HCT116 (cell line): ENCODE results near the gene SUCNR1.

ENCODE experiments used
- CEBPB ChIP-seq: IDR thresholded peaks from 2 replicates; pipeline ENCODE4 v1.6.1; 2012; ENCODE audit warnings: low read depth
- EZH2 ChIP-seq: fragments of 200-600 bp; sonication (generic); IDR thresholded peaks from 2 replicates; pipeline ENCODE4 v1.6.1; 2017; ENCODE audit warnings: antibody characterized with exemption, mixed run types
- EZH2phosphoT487 ChIP-seq: fragments of 200-600 bp; IDR thresholded peaks from 2 replicates; pipeline ENCODE4 v1.6.1; 2018; ENCODE audit warnings: antibody characterized with exemption, borderline replicate concordance
- JUND ChIP-seq: IDR thresholded peaks from 2 replicates; pipeline ENCODE4 v1.6.1; 2012
- POLR2A ChIP-seq: IDR thresholded peaks from 2 replicates; pipeline ENCODE4 v1.7.0; 2011; ENCODE audit warnings: borderline replicate concordance; ENCODE audit not compliant: insufficient read depth, insufficient read length; ENCODE audit errors: extremely low read depth
- RAD21 ChIP-seq: IDR thresholded peaks from 2 replicates; pipeline ENCODE4 v1.6.1; 2012; ENCODE audit warnings: low read depth, mild to moderate bottlenecking
- TF ChIP-seq, protein P1 (sequence below), 3 experiments: fragments of 200-600 bp in 1 of 3; sonication (generic) in 1 of 3; IDR thresholded peaks in 2 of 3; conservative IDR thresholded peaks in 1 of 3; 2 replicates each; pipeline ENCODE4 v1.5.1; 2012 to 2017; ENCODE audit warnings: low read depth in 2 of 3, low read length in 2 of 3, antibody characterized with exemption in 1 of 3, borderline replicate concordance in 1 of 3, control low read depth in 1 of 3, mild to moderate bottlenecking in 1 of 3, mixed read lengths in 1 of 3, mixed run types in 1 of 3, moderate library complexity in 1 of 3; ENCODE audit not compliant: insufficient read depth in 1 of 3
- TF ChIP-seq, protein P2 (sequence below): IDR thresholded peaks from 2 replicates; pipeline ENCODE4 v1.6.1; 2012; ENCODE audit warnings: low read depth

DNA sequence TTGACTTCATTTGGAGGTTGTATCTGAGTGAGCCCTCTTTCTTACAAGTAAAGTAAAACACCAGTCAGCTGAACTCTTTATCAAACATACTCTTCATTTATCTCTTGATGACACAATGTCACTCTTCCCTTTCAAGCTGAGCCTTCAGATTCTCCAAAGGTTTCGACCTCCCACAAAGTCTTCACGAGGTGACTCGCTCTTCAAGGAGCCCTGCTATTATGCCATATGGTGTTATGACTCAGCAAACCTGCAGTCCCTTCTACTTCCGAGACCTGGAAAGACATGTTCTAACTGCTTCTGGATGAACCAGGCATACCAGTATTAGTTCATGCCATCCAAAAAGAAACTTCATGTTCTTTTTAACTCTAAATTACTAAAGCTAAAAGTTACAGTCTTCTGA lies 36.4 kb upstream of the SUCNR1 start:
- TF ChIP-seq POLR2A = no peak
- TF ChIP-seq JUND = peak; percentile 66
- peak; percentile 39 for TF ChIP-seq RAD21
- TF ChIP-seq, protein P1, sequence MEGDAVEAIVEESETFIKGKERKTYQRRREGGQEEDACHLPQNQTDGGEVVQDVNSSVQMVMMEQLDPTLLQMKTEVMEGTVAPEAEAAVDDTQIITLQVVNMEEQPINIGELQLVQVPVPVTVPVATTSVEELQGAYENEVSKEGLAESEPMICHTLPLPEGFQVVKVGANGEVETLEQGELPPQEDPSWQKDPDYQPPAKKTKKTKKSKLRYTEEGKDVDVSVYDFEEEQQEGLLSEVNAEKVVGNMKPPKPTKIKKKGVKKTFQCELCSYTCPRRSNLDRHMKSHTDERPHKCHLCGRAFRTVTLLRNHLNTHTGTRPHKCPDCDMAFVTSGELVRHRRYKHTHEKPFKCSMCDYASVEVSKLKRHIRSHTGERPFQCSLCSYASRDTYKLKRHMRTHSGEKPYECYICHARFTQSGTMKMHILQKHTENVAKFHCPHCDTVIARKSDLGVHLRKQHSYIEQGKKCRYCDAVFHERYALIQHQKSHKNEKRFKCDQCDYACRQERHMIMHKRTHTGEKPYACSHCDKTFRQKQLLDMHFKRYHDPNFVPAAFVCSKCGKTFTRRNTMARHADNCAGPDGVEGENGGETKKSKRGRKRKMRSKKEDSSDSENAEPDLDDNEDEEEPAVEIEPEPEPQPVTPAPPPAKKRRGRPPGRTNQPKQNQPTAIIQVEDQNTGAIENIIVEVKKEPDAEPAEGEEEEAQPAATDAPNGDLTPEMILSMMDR (IDR thresholded peaks at IDR 0.05 in 2 of 3, conservative IDR thresholded peaks at IDR 0.05 in 1 of 3; ENCODE audit: borderline replicate concordance in 1 of 3, insufficient read depth in 1 of 3, low read depth in 2 of 3, low read length in 2 of 3) = no peak
- no peak for TF ChIP-seq EZH2
- TF ChIP-seq, protein P2, sequence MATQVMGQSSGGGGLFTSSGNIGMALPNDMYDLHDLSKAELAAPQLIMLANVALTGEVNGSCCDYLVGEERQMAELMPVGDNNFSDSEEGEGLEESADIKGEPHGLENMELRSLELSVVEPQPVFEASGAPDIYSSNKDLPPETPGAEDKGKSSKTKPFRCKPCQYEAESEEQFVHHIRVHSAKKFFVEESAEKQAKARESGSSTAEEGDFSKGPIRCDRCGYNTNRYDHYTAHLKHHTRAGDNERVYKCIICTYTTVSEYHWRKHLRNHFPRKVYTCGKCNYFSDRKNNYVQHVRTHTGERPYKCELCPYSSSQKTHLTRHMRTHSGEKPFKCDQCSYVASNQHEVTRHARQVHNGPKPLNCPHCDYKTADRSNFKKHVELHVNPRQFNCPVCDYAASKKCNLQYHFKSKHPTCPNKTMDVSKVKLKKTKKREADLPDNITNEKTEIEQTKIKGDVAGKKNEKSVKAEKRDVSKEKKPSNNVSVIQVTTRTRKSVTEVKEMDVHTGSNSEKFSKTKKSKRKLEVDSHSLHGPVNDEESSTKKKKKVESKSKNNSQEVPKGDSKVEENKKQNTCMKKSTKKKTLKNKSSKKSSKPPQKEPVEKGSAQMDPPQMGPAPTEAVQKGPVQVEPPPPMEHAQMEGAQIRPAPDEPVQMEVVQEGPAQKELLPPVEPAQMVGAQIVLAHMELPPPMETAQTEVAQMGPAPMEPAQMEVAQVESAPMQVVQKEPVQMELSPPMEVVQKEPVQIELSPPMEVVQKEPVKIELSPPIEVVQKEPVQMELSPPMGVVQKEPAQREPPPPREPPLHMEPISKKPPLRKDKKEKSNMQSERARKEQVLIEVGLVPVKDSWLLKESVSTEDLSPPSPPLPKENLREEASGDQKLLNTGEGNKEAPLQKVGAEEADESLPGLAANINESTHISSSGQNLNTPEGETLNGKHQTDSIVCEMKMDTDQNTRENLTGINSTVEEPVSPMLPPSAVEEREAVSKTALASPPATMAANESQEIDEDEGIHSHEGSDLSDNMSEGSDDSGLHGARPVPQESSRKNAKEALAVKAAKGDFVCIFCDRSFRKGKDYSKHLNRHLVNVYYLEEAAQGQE = no peak
- no peak for TF ChIP-seq EZH2phosphoT487
- peak; percentile 61; the same call in 1 of the 2 replicates for TF ChIP-seq CEBPB
